HepG2 (cell line): ENCODE results near the gene TMEM38B. TPM values are rescaled to one million over a fixed set of nuclear protein-coding genes. Genes with fewer than 3 reads are reported as not detected.

Source experiments
- ATAC-seq: fragments of 200-7000 bp; cut with Tn5 transposase; 3 replicates; pipeline ENCODE4 v1.9.1; 2020; ENCODE audit warnings: mild to moderate bottlenecking, moderate library complexity
- BruUV-seq: library from RNA; stranded (reverse); fragments of 400-500 nt; replicated peaks from 2 replicates; lab custom pipeline; 2021; lab: Mats Ljungman, UMichigan
- CTCF ChIA-PET: fragments of 300-600 bp; formaldehyde crosslinking; extraction: SDS; loops from one replicate; lab custom pipeline; 2021; ENCODE audit warnings: low total read pairs, inconsistent platforms, low intra/inter-chr PET ratio; lab: Yijun Ruan, JAX
- POLR2A ChIA-PET: fragments of 350-600 bp; sonication (Branson Sonifier 250); formaldehyde crosslinking; loops from one replicate; lab custom pipeline; 2020; ENCODE audit warnings: antibody characterized with exemption, inconsistent platforms; lab: Yijun Ruan, JAX
- DNase-seq: peaks from one replicate; pipeline ENCODE4 v3.0.0-alpha.2; 2015; ENCODE audit warnings: low spot score
- FAIRE-seq: peaks from 3 replicates; lab custom pipeline; 2011; peaks lifted over from hg19 to GRCh38; lab: Jason Lieb, UNC
- H2AFZ ChIP-seq: one replicate; pipeline ENCODE4 v1.6.1; 2011; ENCODE audit warnings: low read length, inconsistent platforms
- H3K27ac ChIP-seq: fragments of 300-600 bp; 3 replicates; pipeline ENCODE4 v1.8.0; 2011; ENCODE audit warnings: mixed run types, mild to moderate bottlenecking, mixed read lengths, low read length, inconsistent platforms; ENCODE audit not compliant: insufficient read depth; ENCODE audit errors: extremely low read length
- H3K27me3 ChIP-seq, 2 experiments: fragments of 200-600 bp in 1 of 2; 2 replicates in 1 of 2; 3 replicates in 1 of 2; pipeline versions ENCODE4 v1.6.0 to v1.8.0; 2011; ENCODE audit warnings: low read length in 2 of 2, mild to moderate bottlenecking in 2 of 2, moderate library complexity in 2 of 2, inconsistent platforms in 1 of 2; ENCODE audit not compliant: insufficient read depth in 2 of 2, control insufficient read depth in 1 of 2
- H3K36me3 ChIP-seq, 2 experiments: fragments of 200-600 bp in 1 of 2; replicated peaks in 1 of 2; 2 replicates in 1 of 2; 3 replicates in 1 of 2; pipeline versions ENCODE4 v1.5.1 to v1.8.0; 2011; ENCODE audit warnings: low read length in 2 of 2, inconsistent platforms in 1 of 2; ENCODE audit not compliant: insufficient read depth in 2 of 2, control insufficient read depth in 1 of 2
- H3K4me1 ChIP-seq: 2 replicates; pipeline ENCODE4 v1.5.1; 2012; ENCODE audit warnings: low read length, inconsistent platforms; ENCODE audit not compliant: insufficient read depth
- H3K4me2 ChIP-seq: 2 replicates; pipeline ENCODE4 v1.6.0; 2011; ENCODE audit warnings: low read depth, low read length, inconsistent platforms
- H3K4me3 ChIP-seq, 3 experiments: fragments of 200-600 bp in 1 of 3; sonication (generic), shearing (Covaris generic) in 1 of 3; replicated peaks in 1 of 3; 2 replicates each; pipeline ENCODE4 v1.5.1; 2011 to 2016; ENCODE audit warnings: low read length in 3 of 3, inconsistent platforms in 2 of 3, low read depth in 2 of 3, mild to moderate bottlenecking in 2 of 3, control low read depth in 1 of 3, mixed read lengths in 1 of 3; ENCODE audit not compliant: insufficient read depth in 1 of 3
- H3K79me2 ChIP-seq: one replicate; pipeline ENCODE4 v1.6.1; 2011; ENCODE audit warnings: low read length, inconsistent platforms; ENCODE audit not compliant: insufficient read depth
- H3K9ac ChIP-seq: 2 replicates; pipeline ENCODE4 v1.6.0; 2011; ENCODE audit warnings: mild to moderate bottlenecking, low read depth, low read length, inconsistent platforms; ENCODE audit not compliant: insufficient read depth
- H3K9me3 ChIP-seq: 2 replicates; pipeline ENCODE4 v1.5.1; 2012; ENCODE audit warnings: mild to moderate bottlenecking, low read length
- H4K20me1 ChIP-seq: 2 replicates; pipeline ENCODE4 v1.6.0; 2011; ENCODE audit warnings: inconsistent platforms, mild to moderate bottlenecking, low read length, moderate library complexity; ENCODE audit not compliant: insufficient read depth
- DRAP1 ChIP-seq: IDR thresholded peaks from 2 replicates; pipeline ENCODE4 v1.6.1; 2016; ENCODE audit warnings: missing genetic modification reagents, missing compliant biosample characterization
- MXD4 ChIP-seq: IDR thresholded peaks from 2 replicates; pipeline ENCODE4 v1.6.1; 2016; ENCODE audit warnings: mild to moderate bottlenecking, missing biosample characterization, missing genetic modification reagents
- RBM39 ChIP-seq: fragments of 200-400 bp; formaldehyde crosslinking; IDR thresholded peaks from one replicate; pipeline ENCODE4 v1.6.1; 2018; ENCODE audit warnings: antibody characterized with exemption, mild to moderate bottlenecking, low read depth, low read length; ENCODE audit not compliant: poor library complexity, severe bottlenecking
- SCMH1 ChIP-seq: sonication (generic); formaldehyde crosslinking; IDR thresholded peaks from 2 replicates; pipeline ENCODE4 v1.9.0; 2021; ENCODE audit warnings: missing genetic modification reagents, mild to moderate bottlenecking, borderline replicate concordance
- SNRNP70 ChIP-seq: fragments of 200-400 bp; formaldehyde crosslinking; IDR thresholded peaks from 2 replicates; pipeline ENCODE4 v1.6.1; 2017; ENCODE audit warnings: mild to moderate bottlenecking, low read depth, low read length, moderate library complexity
- TSC22D2 ChIP-seq: sonication (generic); formaldehyde crosslinking; IDR thresholded peaks from 2 replicates; pipeline ENCODE4 v1.5.1; 2020; ENCODE audit warnings: missing genetic modification reagents, mild to moderate bottlenecking, borderline replicate concordance
- ZNF12 ChIP-seq: sonication (generic); formaldehyde crosslinking; IDR thresholded peaks from 2 replicates; pipeline ENCODE4 v1.5.0; 2020; ENCODE audit warnings: missing genetic modification reagents
- ZNF180 ChIP-seq: sonication (generic); formaldehyde crosslinking; IDR thresholded peaks from 2 replicates; pipeline ENCODE4 v1.4.0; 2020; ENCODE audit warnings: low read depth, missing genetic modification reagents, borderline replicate concordance
- ZNF367 ChIP-seq: sonication (generic); formaldehyde crosslinking; IDR thresholded peaks from 2 replicates; pipeline ENCODE4 v1.4.0; 2020; ENCODE audit warnings: missing genetic modification reagents, borderline replicate concordance
- WGBS: methylation state at CpG from one replicate; pipeline ENCODE4 v1.1.6; 2017; ENCODE audit warnings: low lambda C conversion rate; 5-methylcytosine and 5-hydroxymethylcytosine counted together
- in situ Hi-C: cut with HindIII; loops from 2 replicates; pipeline ENCODE4 v1.10.0; 2017; ENCODE audit warnings: low pct_unique_long_range_greater_than_20kb; ENCODE audit not compliant: extremely low pct_ligation_motif_present
- intact Hi-C: fragments of 100-400 bp; cut with micrococcal nuclease; formaldehyde crosslinking; loops from one replicate; pipeline ENCODE4 v1.10.0; 2022; ENCODE audit not compliant: unreplicated experiment
- polyA plus RNA-seq, 8 experiments: library from polyadenylated mRNA; depleted of rRNA in 3 of 8; stranded (reverse) in 7 of 8; unstranded in 1 of 8; fragments of >200 nt; fragmentation: Illumina TruSeq in 4 of 8; extraction: Trizol in 4 of 8; gene quantifications; 2 replicates each; pipeline versions ENCODE4 v1.2.1 to v1.2.3, GENCODE V29; 2011 to 2016; ENCODE audit warnings: low read depth in 4 of 8, missing spikeins in 1 of 8, mixed read lengths in 1 of 8; ENCODE audit not compliant: insufficient read depth in 1 of 8
- total RNA-seq, 5 experiments: library from RNA; depleted of rRNA; stranded (reverse); fragments of >200 nt; fragmentation: Illumina TruSeq; extraction: Trizol; gene quantifications; 2 replicates each; pipeline ENCODE4 v1.2.3, GENCODE V29; 2016; ENCODE audit warnings: low read depth in 1 of 5
- TF ChIP-seq, protein P1 (sequence below): sonication (generic); formaldehyde crosslinking; IDR thresholded peaks from 2 replicates; pipeline ENCODE4 v1.5.1; 2020; ENCODE audit warnings: mild to moderate bottlenecking, moderate library complexity, missing genetic modification reagents

TMEM38B gene
- total and polyA plus RNA-seq, 2 of the 13 experiments (the other 11 are each of a cell fraction or from before 2014, with no cell fraction given), result 13.4 to 32.4 TPM

- no peak for FAIRE-seq
Observed at GRCh38 chr9:105676351-105676923, 17.9 kb upstream of the TMEM38B start.

DNA sequence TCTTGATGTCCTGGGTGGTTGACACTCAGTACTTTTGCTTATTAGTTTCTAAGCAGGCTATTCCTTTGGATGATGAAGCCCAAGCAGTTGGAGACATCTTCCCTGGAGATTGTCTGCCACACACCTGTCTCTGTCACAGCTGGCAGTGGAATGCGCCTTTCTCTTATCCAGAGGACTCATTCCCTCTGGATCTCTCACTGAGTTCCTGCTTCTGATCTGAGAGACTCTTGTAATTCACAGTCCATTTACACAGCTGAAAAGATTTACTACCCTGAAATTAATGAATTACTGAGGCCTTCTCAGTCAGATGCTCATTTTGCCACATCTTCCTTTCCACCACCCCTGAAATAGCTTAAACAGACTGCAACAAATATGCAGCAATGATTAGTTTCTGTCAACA is 16.2 kb upstream of the TMEM38B start:
- no peak for DNase-seq
- H4K20me1 ChIP-seq, result no peaks in the 10 kb centered on the region
- TF ChIP-seq ZNF12 (CRISPR knock-in tag) (no peak), TSC22D2 (CRISPR knock-in tag) (no peak)
- TF ChIP-seq, protein P1, sequence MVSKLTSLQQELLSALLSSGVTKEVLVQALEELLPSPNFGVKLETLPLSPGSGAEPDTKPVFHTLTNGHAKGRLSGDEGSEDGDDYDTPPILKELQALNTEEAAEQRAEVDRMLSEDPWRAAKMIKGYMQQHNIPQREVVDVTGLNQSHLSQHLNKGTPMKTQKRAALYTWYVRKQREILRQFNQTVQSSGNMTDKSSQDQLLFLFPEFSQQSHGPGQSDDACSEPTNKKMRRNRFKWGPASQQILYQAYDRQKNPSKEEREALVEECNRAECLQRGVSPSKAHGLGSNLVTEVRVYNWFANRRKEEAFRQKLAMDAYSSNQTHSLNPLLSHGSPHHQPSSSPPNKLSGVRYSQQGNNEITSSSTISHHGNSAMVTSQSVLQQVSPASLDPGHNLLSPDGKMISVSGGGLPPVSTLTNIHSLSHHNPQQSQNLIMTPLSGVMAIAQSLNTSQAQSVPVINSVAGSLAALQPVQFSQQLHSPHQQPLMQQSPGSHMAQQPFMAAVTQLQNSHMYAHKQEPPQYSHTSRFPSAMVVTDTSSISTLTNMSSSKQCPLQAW (CRISPR knock-in tag), result no peak
- TF ChIP-seq, all 625 proteins: peak for 0
- peaks cover 39% of the 10 kb centered on the region for H3K4me1 ChIP-seq
- intact Hi-C loops (loop anchor here (5.0 kb wide), 1 partner anchor 46 kb away; no protein-coding TSS in a partner anchor), in situ Hi-C loops (no loop called here)
- H3K9ac ChIP-seq, result no peak overlapping the region
- H3K4me3 ChIP-seq, result no peak overlapping the region
- H3K4me2 ChIP-seq, result no peak overlapping the region
- FAIRE-seq, result no peak
- WGBS, result 30% methylated on average over 1 of the region's 1 CpG
- no peaks in the 10 kb centered on the region for H3K36me3 ChIP-seq
- ChIA-PET POLR2A (interaction anchor here (1.4 kb wide), 1 partner anchor 16 kb away, joined by 6 read pairs; the partner anchor contains the start of gene TMEM38B), CTCF (no interaction called here)
- no peak overlapping the region for H2AFZ ChIP-seq
- no peaks in the 10 kb centered on the region; a peak in 1 of 5 replicates for H3K27me3 ChIP-seq
- no peaks in the 10 kb centered on the region for H3K9me3 ChIP-seq
- no TSS peak for BruUV-seq
- no peak for ATAC-seq
- H3K79me2 ChIP-seq, result no peaks in the 10 kb centered on the region
- no peak overlapping the region for H3K27ac ChIP-seq

More at GRCh38 chr9:105676351-105676923, 17.9 kb upstream of the TMEM38B start:
- Histone ChIP-seq H3K4me1 (peaks cover 47% of the 10 kb centered on the region), H3K9ac (no peak overlapping the region), H3K9me3 (no peaks in the 10 kb centered on the region), H2AFZ (no peak overlapping the region), H3K4me3 (no peak overlapping the region), H3K36me3 (no peaks in the 10 kb centered on the region), H3K27ac (no peak overlapping the region), H3K27me3 (no peaks in the 10 kb centered on the region; a peak in 1 of 5 replicates), H3K79me2 (no peaks in the 10 kb centered on the region), H4K20me1 (no peaks in the 10 kb centered on the region), H3K4me2 (no peak overlapping the region)
- 41% methylated on average over 6 of the region's 6 CpGs for WGBS
- DNase-seq (no peak), ATAC-seq (no peak)
- POLR2A ChIA-PET, result no interaction called here
- in situ Hi-C loops (no loop called here), intact Hi-C loops (loop anchor here (5.0 kb wide), 1 partner anchor 44 kb away; no protein-coding TSS in a partner anchor)
- TF ChIP-seq SCMH1 (CRISPR knock-in tag), result no peak
- TF ChIP-seq SNRNP70, result no peak
- TF ChIP-seq ZNF367 (CRISPR knock-in tag), result no peak
- TF ChIP-seq MXD4 (CRISPR knock-in tag), result no peak
- TF ChIP-seq ZNF180 (CRISPR knock-in tag), result no peak
- TF ChIP-seq DRAP1 (CRISPR knock-in tag), result no peak
- no peak for TF ChIP-seq RBM39
- no TSS peak for BruUV-seq
- CTCF ChIA-PET, result no interaction called here
